Fibroblast of skin of left biceps (primary cell): ENCODE measurements around the gene DEAF1.
"Not testable (repeated sequence)": the region's sequence is repeated elsewhere in the genome, so short reads cannot be mapped to it uniquely, and the experiment has no call there.

ENCODE experiments used
- DNase-seq, 2 experiments: peaks; one replicate each; pipeline ENCODE4 v3.0.0-alpha.2; 2013; ENCODE audit warnings: low read depth in 2 of 2

DEAF1 gene

DNA sequence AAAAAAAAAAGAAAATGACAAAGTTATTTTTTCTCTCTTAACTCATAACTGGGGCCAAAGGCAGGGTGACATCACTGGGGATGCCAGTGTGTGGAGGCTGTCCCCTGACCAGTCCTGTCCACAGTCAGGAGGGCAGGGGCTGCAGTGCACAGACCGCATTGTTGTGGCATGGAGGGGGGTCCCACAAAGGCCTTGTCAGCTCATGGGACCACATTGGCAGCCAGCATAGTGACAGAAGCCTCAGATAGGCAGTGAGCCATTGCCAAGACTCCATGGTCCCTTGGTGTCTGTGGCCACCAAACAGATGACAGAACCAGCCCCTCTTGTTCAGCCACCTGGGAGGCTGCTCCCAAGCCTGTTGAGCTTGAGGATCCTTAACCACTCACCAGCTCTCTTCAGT lies 4.7 kb upstream of the DEAF1 start:
- DNase-seq = no peak

GRCh38 chr11:699116-699508 lies 4.1 kb upstream of the DEAF1 start:
- no peak for DNase-seq

DNA sequence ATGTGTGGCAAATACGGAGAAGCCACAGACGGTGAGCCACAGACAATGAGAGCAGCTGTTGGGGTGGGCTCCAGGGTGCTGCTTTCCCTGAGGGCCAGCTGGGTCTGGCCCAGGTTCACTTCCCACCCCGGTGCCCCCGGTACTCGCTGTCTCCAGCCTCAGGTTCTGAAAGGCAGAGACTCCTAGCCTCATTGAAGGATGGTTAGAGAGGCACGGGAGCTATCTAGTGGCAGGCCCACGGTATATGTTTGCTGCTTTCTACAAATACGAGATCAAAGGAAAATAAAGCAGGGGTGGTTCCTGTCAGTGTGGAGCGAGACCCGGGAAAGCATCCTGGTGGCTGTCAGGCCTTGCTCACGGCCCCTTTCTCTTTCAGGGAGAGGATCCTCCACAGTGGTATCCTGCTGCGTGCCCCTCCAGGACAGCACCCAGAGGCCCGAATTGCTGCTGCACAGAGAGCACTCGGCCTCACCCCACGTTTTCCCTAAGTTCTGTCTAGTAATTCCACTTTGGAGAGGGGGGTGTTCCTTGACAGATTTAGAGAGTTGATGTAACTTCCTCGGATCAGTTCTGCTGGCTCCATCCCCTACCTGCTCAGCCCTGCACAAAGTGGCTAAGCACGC lies 3.6 kb upstream of the DEAF1 start:
- no peak for DNase-seq

DNA sequence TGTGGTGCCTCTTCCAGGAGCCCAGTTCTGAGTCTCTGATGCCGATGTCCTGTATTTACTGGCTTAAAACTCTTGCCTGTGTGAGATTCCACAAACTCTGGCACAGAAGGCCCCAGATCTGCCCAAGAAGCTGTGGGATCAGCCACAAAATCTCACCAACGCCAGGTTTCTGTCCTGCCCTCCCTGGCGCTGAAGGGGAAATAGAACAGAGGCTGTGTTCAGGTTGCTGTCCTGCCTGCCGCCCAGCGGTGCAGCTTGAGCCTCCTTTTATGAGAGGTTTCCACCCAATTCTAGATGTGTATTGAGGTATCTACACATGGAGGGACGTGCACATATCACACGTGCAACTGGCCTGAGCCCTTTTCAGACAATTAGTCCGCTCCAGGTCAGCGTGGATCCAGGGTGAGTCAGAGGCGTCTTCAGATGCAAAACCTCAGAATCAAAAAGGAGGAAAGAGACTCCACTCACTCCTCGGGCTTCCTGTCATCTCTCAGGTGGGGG lies 2.8 kb upstream of the DEAF1 start:
- DNase-seq = no peak

DNA sequence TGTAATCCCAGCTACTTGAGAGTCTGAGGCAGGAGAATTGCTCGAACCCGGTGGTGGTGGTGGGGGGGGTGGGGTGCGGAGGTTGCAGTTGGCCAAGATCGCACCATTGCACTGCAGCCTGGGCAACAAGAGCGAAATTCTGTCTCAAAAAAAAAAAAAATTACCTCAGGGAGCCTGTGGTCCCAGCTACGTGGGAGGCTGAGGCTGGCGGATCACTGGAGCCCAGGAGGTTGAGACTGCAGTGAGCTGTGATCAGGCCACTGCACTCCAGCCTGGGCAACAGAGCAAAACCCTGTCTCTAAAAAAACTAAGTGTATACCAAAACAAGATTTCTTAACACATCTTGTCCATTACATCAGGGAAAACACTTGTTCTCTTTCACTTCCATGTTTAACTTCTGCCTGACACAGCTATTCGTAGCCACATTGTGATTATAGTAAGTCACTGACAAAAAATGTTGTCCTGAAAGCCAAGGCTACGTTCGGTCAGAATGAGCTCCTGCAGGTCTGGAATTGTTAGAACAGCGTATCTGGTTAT lies 2.0 kb upstream of the DEAF1 start:
- DNase-seq = peak; percentile 33 to 36

- DNase-seq = peak; percentile 94 to 95
Observed at GRCh38 chr11:695538-696248, 671 bp upstream of the DEAF1 start, which contains the start of gene TMEM80. TSS of gene TMEM80 (plus strand) at chr11:695816. CDS start at chr11:695828, 12 bp downstream.

DNA sequence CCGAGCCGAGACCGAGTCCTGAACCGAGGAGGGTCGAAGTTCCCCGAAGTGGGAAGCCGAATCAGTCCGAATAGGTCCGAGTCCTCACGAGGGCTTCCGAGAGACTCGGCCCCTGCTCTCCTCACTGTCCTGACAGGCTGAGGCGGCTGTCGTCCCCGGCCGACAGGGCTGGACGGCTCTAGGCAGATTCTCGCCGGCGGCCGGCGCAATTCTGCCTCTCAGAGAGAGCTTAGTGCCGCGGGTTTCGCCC lies 191 bp upstream of the DEAF1 start:
- no peak for DNase-seq

DNA sequence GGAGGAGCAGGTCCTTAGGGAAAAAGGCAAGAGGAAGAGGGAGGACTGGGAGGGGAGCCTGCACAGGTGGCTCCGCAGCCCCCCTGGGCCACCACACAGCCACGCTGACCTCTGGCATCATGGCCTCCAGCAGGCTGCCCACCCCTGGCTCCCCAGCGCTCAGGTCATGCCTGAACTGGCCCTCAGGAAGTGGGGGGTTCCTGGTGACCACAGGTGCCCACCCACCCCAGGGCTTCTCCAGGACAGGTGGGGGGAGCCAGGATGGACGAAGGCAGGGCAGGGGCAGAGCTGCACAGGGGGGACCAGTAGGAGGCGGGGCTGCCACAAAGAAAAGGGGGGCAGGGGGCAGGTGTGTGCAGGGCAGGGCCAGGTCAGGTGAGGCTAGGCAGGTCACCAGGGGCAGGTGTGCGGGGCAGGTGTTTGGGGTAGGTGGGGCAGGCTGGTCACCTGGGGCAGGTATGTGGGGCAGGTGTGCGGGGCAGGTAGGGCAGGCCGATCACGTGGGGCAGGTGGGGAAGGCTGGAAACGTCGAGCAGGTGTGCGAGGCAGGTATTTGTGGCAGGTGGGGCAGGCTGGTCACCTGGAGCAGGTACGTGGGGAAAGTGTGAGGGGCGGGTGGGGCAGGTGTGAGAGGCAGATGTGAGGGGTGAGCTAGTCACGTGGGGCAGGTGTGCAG lies 997 bp downstream of the DEAF1 start:
- DNase-seq = no peak

DNA sequence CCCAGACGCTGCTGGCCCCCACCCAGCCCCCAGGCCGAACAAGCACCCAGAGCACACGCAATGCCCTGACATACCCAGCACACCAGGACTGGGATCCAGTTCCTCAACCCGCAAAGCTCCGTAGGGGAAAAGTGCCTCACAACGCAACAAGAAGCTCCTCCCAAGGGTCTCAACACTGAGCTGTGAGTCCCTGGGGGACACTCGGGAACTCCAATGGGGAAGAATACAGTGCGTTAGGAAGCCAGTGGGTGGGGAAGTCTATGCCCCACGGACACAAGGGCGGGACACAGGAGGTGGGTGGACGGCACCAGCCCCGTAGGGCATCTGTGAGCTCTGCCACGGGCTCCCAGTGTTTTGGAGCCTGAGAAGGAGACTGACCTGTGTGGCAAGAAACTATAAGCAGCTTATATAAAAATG lies 1.6 kb downstream of the DEAF1 start:
- no peak for DNase-seq

GRCh38 chr11:692824-693414 lies 2.1 kb downstream of the DEAF1 start:
- no peak for DNase-seq

GRCh38 chr11:691710-692590 lies 3.1 kb downstream of the DEAF1 start:
- DNase-seq = no peak

DNA sequence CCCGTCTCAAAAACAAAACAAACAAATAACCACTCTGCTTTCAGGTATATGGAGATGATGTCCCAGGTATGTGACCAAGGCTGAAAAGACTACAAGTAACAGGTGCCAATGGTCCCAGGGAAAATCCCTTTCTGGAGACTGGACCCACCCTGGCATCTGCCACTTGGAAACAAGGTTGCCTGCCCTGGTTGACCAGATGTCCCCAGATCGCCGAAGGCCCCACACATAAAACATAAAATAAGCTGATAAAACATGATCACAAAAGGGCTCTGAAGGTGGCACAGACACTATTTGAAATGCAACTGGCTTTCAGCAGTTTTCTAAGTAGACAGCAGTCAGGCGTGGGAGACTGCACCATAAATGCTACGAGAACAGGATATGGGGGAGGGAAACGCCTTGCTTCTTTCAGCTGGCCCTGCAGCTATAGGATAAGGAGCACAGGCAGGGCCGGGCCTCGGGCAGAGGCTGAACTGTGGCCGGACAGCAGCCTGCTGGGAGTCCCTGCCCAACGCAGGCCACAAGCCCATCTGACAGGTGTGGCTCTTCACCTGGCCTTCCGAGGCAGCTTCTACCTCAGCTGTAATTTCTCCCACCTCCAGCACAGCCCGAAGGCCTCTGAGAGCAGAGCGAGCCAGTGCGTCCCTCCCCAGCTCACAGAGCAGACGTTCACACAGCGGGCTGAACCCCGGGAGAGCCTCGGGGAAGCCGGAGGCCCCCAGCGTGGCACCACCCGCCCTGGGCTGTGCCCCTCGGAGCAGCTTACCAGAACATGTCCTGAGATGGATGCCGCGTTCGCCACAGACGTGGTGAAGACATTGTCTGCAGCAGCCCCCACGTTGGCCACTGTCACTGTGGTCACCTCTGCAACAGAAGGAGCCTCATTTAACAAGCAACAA lies 4.0 kb downstream of the DEAF1 start:
- DNase-seq = no peak

- not testable (repeated sequence) for DNase-seq
Observed at GRCh38 chr11:690244-690643, 4.8 kb downstream of the DEAF1 start.

DNA sequence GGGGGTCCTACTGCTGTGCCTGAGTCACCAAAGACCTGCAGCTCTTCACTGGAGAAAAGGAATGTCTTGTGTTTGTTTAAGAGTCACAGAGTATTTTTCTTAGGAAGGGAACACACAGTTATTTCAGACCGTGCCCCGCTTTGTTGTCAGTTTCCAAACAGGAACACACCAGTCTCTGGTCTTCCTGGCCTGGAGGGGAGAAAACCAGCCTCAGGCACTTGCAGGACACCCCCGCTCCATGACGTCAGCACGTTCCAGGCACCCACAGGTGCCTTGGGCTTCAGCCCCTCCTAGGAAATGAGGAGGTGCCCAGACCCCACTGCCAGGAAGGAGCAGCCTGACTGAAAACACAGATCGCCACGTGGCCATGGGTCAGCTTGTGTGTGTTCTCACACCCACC lies 5.4 kb downstream of the DEAF1 start:
- no peak for DNase-seq

- DNase-seq = no peak
Observed at GRCh38 chr11:688681-689080, 6.3 kb downstream of the DEAF1 start.

- DNase-seq = no peak
Observed at GRCh38 chr11:687751-688150, 7.3 kb downstream of the DEAF1 start.

- DNase-seq = no peak
Observed at GRCh38 chr11:686451-687243, 8.4 kb downstream of the DEAF1 start.

DNA sequence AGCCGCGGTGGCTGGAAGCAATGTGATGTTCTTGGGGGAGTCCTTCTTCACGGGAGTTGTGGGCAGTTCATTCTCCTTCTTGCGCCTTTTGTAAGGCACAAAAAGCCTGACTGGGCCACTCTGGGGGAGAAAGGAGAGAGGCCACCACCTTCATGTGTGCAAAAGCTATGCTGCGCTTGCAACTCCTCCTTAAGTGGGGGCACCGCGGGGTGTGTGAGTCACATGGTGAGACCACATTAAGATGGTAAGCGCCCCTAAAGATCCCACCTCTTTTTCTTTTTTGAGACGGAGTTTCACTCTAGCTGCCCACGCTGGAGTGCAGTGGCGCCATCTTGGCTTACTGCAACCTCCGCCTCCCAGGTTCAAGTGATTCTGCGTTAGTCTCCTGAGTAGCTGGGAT lies 14.1 kb downstream of the DEAF1 start:
- no peak for DNase-seq

- DNase-seq = no peak
Observed at GRCh38 chr11:680476-680875, 14.5 kb downstream of the DEAF1 start.
